ENCODE data around the gene ENO4.

- TF ChIP-seq CTCF (IDR thresholded peaks at IDR 0.05) (no peak), EP300 (IDR thresholded peaks at IDR 0.05) (no peak), POLR2A (IDR thresholded peaks at IDR 0.05) (no peak)
Observed at GRCh38 chr10:116868198-116868676, 18.9 kb downstream of the ENO4 start.

Measured in ovary (tissue), 3 donors.